ENCODE data around the gene TAL2. TPM values are rescaled to one million over a fixed set of nuclear protein-coding genes. Genes with fewer than 3 reads are reported as not detected.

The TAL2 gene
- total RNA-seq, 1 experiment from 2014 or later = 0.50 TPM

DNA sequence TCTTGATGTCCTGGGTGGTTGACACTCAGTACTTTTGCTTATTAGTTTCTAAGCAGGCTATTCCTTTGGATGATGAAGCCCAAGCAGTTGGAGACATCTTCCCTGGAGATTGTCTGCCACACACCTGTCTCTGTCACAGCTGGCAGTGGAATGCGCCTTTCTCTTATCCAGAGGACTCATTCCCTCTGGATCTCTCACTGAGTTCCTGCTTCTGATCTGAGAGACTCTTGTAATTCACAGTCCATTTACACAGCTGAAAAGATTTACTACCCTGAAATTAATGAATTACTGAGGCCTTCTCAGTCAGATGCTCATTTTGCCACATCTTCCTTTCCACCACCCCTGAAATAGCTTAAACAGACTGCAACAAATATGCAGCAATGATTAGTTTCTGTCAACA lies 15.9 kb downstream of the TAL2 start:
- Histone ChIP-seq H4K20me1 (ENCODE audit: control insufficient read depth, insufficient read depth, insufficient read length) (no peaks in the 10 kb centered on the region), H3K27ac (ENCODE audit: insufficient read length, low read depth, low read length) (no peak overlapping the region), H3K27me3 (ENCODE audit: insufficient read depth, low read length) (no peaks in the 10 kb centered on the region), H3K79me1 (ENCODE audit: insufficient read depth, low read depth, low read length, poor library complexity, severe bottlenecking) (no peaks in the 10 kb centered on the region), H3K18ac (ENCODE audit: insufficient read length, low read depth, low read length) (no peak overlapping the region), H3K23ac (ENCODE audit: insufficient read length, low read depth, low read length) (no peak overlapping the region), H3K9me3 (ENCODE audit: control insufficient read depth, low read depth, low read length) (no peaks in the 10 kb centered on the region), H4K5ac (ENCODE audit: insufficient read length, low read depth, low read length) (no peak overlapping the region), H2BK20ac (ENCODE audit: low read depth, low read length, poor library complexity, severe bottlenecking) (no peak overlapping the region), H3T11ph (ENCODE audit: low read length) (no peak overlapping the region), H3K79me2 (ENCODE audit: insufficient read depth, low read length) (no peaks in the 10 kb centered on the region), H3K4ac (ENCODE audit: low read depth, low read length) (no peak overlapping the region), H3K4me2 (ENCODE audit: insufficient read depth, insufficient read length, low read length) (no peak overlapping the region), H2BK12ac (ENCODE audit: insufficient read length, low read depth, low read length) (no peak overlapping the region), H3K9ac (ENCODE audit: extremely low read depth, insufficient read length, low read length) (no peak overlapping the region), H2AFZ (ENCODE audit: low read length) (no peak overlapping the region), H3K23me2 (ENCODE audit: insufficient read length, low read depth, low read length, poor library complexity, severe bottlenecking) (no peaks in the 10 kb centered on the region), H2BK5ac (ENCODE audit: insufficient read length, low read length) (no peak overlapping the region), H2BK15ac (ENCODE audit: low read depth, low read length) (no peak overlapping the region), H2BK120ac (ENCODE audit: low read depth, low read length, poor library complexity, severe bottlenecking) (no peak overlapping the region), H2AK5ac (ENCODE audit: insufficient read length, low read length) (no peak overlapping the region), H3K14ac (ENCODE audit: insufficient read depth, low read length) (no peak overlapping the region), H4K8ac (replicated peaks; ENCODE audit: insufficient read length, low read depth, low read length) (no peak overlapping the region), H4K91ac (ENCODE audit: insufficient read length, low read depth, low read length) (no peak overlapping the region), H3K56ac (ENCODE audit: insufficient read length, low read depth, low read length) (no peak overlapping the region), H3K4me1 (ENCODE audit: insufficient read depth, low read length) (no peaks in the 10 kb centered on the region)
- no CpG with 5 or more reads among the region's 1 CpG for WGBS (ENCODE audit: extremely low coverage, insufficient read length, low lambda C conversion rate)
- H3K27ac Mint-ChIP-seq = peak overlapping the region in 1 of 3 experiments; percentile 63; a peak in 3 of 7 replicates
- H3K9me3 Mint-ChIP-seq = no peaks in the 10 kb centered on the region
- peaks cover 31 to 61% of the 10 kb centered on the region in 2 experiments for H3K4me1 Mint-ChIP-seq
- no peak for DNase-seq
- TF ChIP-seq, protein P1, sequence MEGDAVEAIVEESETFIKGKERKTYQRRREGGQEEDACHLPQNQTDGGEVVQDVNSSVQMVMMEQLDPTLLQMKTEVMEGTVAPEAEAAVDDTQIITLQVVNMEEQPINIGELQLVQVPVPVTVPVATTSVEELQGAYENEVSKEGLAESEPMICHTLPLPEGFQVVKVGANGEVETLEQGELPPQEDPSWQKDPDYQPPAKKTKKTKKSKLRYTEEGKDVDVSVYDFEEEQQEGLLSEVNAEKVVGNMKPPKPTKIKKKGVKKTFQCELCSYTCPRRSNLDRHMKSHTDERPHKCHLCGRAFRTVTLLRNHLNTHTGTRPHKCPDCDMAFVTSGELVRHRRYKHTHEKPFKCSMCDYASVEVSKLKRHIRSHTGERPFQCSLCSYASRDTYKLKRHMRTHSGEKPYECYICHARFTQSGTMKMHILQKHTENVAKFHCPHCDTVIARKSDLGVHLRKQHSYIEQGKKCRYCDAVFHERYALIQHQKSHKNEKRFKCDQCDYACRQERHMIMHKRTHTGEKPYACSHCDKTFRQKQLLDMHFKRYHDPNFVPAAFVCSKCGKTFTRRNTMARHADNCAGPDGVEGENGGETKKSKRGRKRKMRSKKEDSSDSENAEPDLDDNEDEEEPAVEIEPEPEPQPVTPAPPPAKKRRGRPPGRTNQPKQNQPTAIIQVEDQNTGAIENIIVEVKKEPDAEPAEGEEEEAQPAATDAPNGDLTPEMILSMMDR (conservative IDR thresholded peaks at IDR 0.05) = no peak
- no peaks in the 10 kb centered on the region for H3K27me3 Mint-ChIP-seq (ENCODE audit: low read depth)
- H3K36me3 Mint-ChIP-seq (ENCODE audit: insufficient read depth in 1 of 3, low read depth in 3 of 3) = no peaks in the 10 kb centered on the region
- H3K4me3 Mint-ChIP-seq = no peak overlapping the region

All from H9 (cell line).